Mucosa of descending colon (tissue), 3 donors: Measurements from ENCODE around the gene ABCA2. TPM values are rescaled to one million over a fixed set of nuclear protein-coding genes. Genes with fewer than 3 reads are reported as not detected.

Experiments used
- ATAC-seq: fragments of 200-7000 bp; cut with Tn5 transposase; one replicate; pipeline ENCODE4 v1.9.1; 2020; ENCODE audit warnings: mild to moderate bottlenecking, moderate library complexity
- DNase-seq, 3 donors: peaks; one replicate each; pipeline ENCODE4 v3.0.0-alpha.2; 2020
- H3K36me3 ChIP-seq: fragments of 200-600 bp; one replicate; pipeline ENCODE4 v1.8.0; 2021; ENCODE audit warnings: low read depth, mild to moderate bottlenecking
- H3K4me1 ChIP-seq: fragments of 200-600 bp; one replicate; pipeline ENCODE4 v1.8.0; 2021; ENCODE audit warnings: low read depth, mild to moderate bottlenecking
- H3K4me3 ChIP-seq: fragments of 200-600 bp; one replicate; pipeline ENCODE4 v1.8.0; 2021; ENCODE audit warnings: mild to moderate bottlenecking
- H3K9me3 ChIP-seq: fragments of 200-600 bp; one replicate; pipeline ENCODE4 v1.8.0; 2021; ENCODE audit warnings: mild to moderate bottlenecking
- intact Hi-C, 2 donors: fragments of 100-400 bp; cut with DNase I in 1 of 2; cut with micrococcal nuclease in 1 of 2; formaldehyde crosslinking; loops; one replicate each; pipeline versions ENCODE4 v1.11.0 to v1.11.1; 2022; cut with DNase I, micrococcal nuclease
- total RNA-seq, 3 donors: library from RNA; stranded (reverse); fragmentation: NEBNext Ultra II Directional in 2 of 3; extraction: Animal tissue kit (Norgen Biotek cat#: 25700) in 2 of 3; gene quantifications; one replicate each; pipeline versions ENCODE4 v1.2.1 to v1.2.4, GENCODE V29; 2021 to 2023
- TF ChIP-seq, protein P1 (sequence below): fragments of 200-600 bp; IDR thresholded peaks from one replicate; pipeline ENCODE4 v1.8.0; 2022; ENCODE audit warnings: antibody characterized with exemption, mild to moderate bottlenecking
- donor health status: DM: no; HTN: no; CAD: no; lungs with moderate emphysema.
- donor health status: DM: no; HTN: no; CAD: no.
- donor health status: DM: no; HTN: yes; CAD: no.

Gene ABCA2
- total RNA-seq, 3 donors from 2014 or later, result 20.1 to 77.2 (median 48.0) TPM

DNA sequence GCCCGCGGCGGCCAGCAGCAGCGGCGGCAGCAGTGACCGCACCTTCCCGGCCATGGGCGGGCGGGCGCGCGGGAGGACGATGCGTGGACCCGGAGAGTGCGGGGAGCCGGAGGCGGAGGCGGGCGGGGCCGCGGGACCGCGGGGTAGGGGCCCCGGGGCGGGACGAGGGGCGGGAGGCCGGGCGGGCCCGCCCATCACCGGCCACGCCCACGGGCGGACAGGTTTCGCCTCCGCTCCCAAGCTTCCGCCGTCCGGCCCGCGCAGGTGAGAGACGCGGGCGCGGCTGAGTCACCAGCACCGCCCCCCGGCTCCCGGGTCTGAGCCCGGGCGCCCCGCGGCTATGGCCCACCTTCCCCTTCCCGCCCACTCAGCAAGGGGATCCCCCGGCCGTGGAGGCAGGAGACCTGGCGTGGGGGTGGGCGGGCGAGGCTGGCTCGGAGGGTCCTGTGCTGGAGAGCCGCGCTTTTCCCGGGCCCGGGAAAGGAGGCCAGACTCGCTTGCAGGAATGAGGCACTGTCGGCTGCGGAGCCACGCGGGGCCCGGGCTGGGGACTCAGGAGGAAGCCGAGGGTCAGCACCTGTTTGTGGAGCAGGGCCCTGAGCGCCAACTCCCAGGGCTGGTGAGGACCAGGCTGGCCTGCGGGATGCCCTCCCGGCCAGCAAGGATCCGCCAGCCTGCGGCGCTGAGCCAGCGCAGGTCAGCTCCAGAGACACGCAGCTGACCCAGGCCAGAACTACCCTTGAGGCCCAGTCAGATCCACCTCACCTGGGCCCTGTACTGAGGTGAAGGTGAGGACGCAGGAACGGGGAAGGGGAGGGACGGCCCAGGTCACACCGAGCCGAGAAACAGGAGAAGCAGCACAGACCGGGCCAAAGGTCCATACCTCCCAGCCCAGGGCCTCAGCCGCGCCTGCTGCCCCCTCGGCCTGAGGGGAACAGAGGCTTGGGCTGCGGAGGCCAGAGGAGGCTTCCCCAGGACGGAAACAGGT, 26.2 kb upstream of the ABCA2 start, which contains the start of gene ENTPD2:
Gene ENTPD2 (minus strand): TSS at position 118 of the 988 bp plus-strand sequence. CDS start 64 bp downstream, at position 54.
- TF ChIP-seq, protein P1, sequence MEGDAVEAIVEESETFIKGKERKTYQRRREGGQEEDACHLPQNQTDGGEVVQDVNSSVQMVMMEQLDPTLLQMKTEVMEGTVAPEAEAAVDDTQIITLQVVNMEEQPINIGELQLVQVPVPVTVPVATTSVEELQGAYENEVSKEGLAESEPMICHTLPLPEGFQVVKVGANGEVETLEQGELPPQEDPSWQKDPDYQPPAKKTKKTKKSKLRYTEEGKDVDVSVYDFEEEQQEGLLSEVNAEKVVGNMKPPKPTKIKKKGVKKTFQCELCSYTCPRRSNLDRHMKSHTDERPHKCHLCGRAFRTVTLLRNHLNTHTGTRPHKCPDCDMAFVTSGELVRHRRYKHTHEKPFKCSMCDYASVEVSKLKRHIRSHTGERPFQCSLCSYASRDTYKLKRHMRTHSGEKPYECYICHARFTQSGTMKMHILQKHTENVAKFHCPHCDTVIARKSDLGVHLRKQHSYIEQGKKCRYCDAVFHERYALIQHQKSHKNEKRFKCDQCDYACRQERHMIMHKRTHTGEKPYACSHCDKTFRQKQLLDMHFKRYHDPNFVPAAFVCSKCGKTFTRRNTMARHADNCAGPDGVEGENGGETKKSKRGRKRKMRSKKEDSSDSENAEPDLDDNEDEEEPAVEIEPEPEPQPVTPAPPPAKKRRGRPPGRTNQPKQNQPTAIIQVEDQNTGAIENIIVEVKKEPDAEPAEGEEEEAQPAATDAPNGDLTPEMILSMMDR, result no peak
- intact Hi-C loops, result no loop called here
- Histone ChIP-seq H3K4me3 (peak within 1 kb of the TSS; percentile 23), H3K4me1 (peaks cover 50% of the 10 kb centered on the region), H3K36me3 (no peaks in the 10 kb centered on the region), H3K9me3 (no peaks in the 10 kb centered on the region)
- DNase-seq, result peak; percentile 85 to 89 (median 87)
- ATAC-seq, result peak; percentile 82

DNA sequence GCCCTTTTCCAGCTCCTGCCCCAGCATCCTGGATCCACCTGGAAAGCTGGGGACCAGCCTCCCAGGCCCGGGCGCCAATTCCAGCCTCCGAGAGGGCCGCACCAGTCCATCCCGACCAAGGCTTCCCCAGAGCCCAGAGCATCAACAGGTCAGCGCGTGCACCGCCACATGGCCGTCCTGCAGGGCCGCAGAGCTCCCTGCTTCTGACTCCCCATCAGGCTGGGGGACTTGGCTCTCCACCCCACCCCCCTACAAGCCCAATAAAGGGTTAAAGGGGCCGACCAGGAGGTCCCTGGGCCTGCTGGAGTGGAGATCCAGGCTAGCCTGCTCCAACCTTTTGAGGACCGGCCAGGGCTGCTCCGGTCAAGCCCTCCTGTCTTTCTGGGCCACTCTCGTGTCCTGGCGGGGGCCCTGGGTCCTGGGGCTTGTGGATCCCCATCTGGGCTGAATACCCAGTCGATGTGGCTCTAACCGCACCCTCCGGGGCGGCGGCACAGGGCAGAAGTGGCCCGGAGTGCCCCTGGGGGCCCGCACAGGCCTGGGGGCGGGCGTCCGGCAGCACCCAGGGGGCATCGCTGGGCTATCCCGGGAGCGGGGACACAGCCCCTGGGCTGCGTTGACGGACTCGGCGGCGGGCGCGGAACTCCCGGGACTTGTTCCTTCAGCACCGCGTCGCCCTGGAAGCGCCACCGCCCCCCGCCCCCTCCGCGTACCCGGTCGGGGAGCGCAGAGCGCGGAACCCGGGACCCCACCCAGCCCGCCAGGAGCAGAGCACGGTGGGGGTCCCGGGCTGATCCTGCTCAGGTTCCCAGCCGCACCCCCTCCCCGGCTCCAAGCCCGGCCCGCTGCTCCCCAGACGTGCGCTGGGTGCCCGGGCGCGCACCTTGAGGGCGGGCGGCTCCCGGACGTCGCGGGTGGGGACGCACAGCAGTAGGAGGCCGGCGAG, 25.2 kb upstream of the ABCA2 start:
- TF ChIP-seq, protein P1, result no peak
- ATAC-seq, result peak; percentile 44
- H3K4me1 ChIP-seq, result peaks cover 55% of the 10 kb centered on the region
- no peaks in the 10 kb centered on the region for H3K9me3 ChIP-seq
- intact Hi-C loops, result no loop called here
- DNase-seq, result peak in 1 of 3 donors; percentile 40
- H3K36me3 ChIP-seq, result no peaks in the 10 kb centered on the region
- peak overlapping the region; percentile 23 for H3K4me3 ChIP-seq

DNA sequence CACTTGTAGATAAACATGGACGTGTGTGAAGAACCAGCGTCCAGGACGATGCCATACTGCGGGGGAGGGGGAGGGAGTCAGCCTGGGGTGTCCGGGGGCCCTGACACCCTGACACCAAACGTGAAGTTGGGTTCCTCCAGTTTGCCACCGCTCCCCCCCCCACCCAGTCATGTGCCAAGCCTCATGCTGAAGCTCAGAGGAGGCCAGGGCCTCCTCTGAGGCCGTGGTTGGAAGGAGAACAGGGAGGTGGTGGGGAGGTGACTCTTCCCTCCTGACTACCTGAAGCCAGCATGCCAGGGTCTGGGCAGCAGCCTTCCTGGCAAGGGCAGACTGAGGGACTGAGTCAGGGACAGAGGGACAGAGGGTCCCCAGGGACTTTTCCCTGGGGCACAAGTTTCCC, 24.3 kb upstream of the ABCA2 start:
- ATAC-seq, result no peak
- no peaks in the 10 kb centered on the region for H3K9me3 ChIP-seq
- peak in 1 of 3 donors; percentile 21 for DNase-seq
- intact Hi-C loops, result no loop called here
- H3K4me3 ChIP-seq, result no peak overlapping the region
- TF ChIP-seq, protein P1, result no peak
- peaks cover 45% of the 10 kb centered on the region for H3K4me1 ChIP-seq
- no peaks in the 10 kb centered on the region for H3K36me3 ChIP-seq

GRCh38 chr9:137051145-137051724, 23.2 kb upstream of the ABCA2 start:
- TF ChIP-seq, protein P1, result no peak
- Histone ChIP-seq H3K36me3 (no peaks in the 10 kb centered on the region), H3K4me1 (peaks cover 37% of the 10 kb centered on the region), H3K9me3 (no peaks in the 10 kb centered on the region), H3K4me3 (no peak overlapping the region)
- DNase-seq (peak in 1 of 3 donors; percentile 22), ATAC-seq (no peak)
- intact Hi-C loops, result no loop called here

DNA sequence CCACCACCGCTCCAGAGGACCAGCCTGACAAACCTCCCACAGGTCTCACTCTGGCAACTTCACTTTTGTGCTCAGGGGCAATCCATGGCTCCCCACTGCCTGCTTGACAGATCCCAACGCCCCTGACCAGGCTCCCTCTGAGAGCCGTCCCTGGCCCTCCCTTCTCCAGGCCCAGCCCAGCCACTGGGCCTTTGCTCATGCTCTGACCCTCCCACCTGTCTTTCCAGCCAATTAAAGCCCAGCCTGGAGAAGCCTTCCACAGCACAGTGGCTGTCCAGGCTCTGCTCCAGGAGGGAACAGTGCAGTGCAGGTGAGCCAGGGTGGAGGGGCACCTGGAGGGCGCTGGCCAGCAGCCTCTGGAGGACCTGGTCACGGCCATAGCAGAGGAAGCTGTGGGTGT, 22.5 kb upstream of the ABCA2 start:
- Histone ChIP-seq H3K4me3 (no peak overlapping the region), H3K4me1 (peaks cover 34% of the 10 kb centered on the region), H3K9me3 (no peaks in the 10 kb centered on the region), H3K36me3 (no peaks in the 10 kb centered on the region)
- ATAC-seq (no peak), DNase-seq (peak in 1 of 3 donors; percentile 19)
- intact Hi-C loops, result no loop called here
- TF ChIP-seq, protein P1, result no peak
